GM12878 (cell line): Measurements from ENCODE around the gene SNX7. TPM values are rescaled to one million over a fixed set of nuclear protein-coding genes. Genes with fewer than 3 reads are reported as not detected.

Source experiments
- ATAC-seq: fragments of 200-7000 bp; cut with Tn5 transposase; 3 replicates; pipeline ENCODE4 v1.9.1; 2020; ENCODE audit warnings: mild to moderate bottlenecking, moderate library complexity
- BruUV-seq: library from RNA; stranded (reverse); fragments of 400-500 nt; replicated peaks from 2 replicates; lab custom pipeline; 2021; lab: Mats Ljungman, UMichigan
- CTCF ChIA-PET: fragments of 300-600 bp; sonication (Branson Sonifier 250); formaldehyde crosslinking; extraction: SDS; loops from one replicate; lab custom pipeline; 2021; ENCODE audit warnings: inconsistent platforms; lab: Yijun Ruan, JAX
- POLR2A ChIA-PET: fragments of 350-600 bp; formaldehyde crosslinking; extraction: SDS; loops from one replicate; lab custom pipeline; 2021; ENCODE audit warnings: inconsistent platforms; lab: Charles Lee
- RAD21 ChIA-PET: fragments of 300-600 bp; sonication (Branson Sonifier 250); formaldehyde crosslinking; loops from one replicate; lab custom pipeline; 2023; ENCODE audit warnings: antibody characterized with exemption; ENCODE audit not compliant: unreplicated experiment; lab: Charles Lee
- SMC1A ChIA-PET: fragments of 300-600 bp; sonication (Branson Sonifier 250); formaldehyde crosslinking; loops from one replicate; lab custom pipeline; 2023; ENCODE audit not compliant: unreplicated experiment, uncharacterized antibody; lab: Charles Lee
- DNase-seq: peaks from one replicate; pipeline ENCODE4 v3.0.0-alpha.2; 2011; ENCODE audit warnings: low read depth, low spot score
- FAIRE-seq: peaks from 3 replicates; lab custom pipeline; 2011; peaks lifted over from hg19 to GRCh38; lab: Jason Lieb, UNC
- H2AFZ ChIP-seq: 2 replicates; pipeline ENCODE4 v1.6.0; 2011; ENCODE audit warnings: low read depth, low read length, control low read depth; ENCODE audit not compliant: control insufficient read depth
- H3K27ac ChIP-seq: 2 replicates; pipeline ENCODE4 v1.5.1; 2011; ENCODE audit warnings: control low read depth; ENCODE audit not compliant: control insufficient read depth, insufficient read depth
- H3K27me3 ChIP-seq, 2 experiments: replicated peaks in 1 of 2; 2 replicates each; pipeline versions ENCODE4 v1.6.0 to v1.6.1; 2011; ENCODE audit warnings: low read length in 1 of 2; ENCODE audit not compliant: control insufficient read depth in 2 of 2, insufficient read depth in 2 of 2
- H3K36me3 ChIP-seq, 2 experiments: 2 replicates each; pipeline ENCODE4 v1.5.1; 2011; ENCODE audit warnings: low read length in 1 of 2; ENCODE audit not compliant: control insufficient read depth in 2 of 2, insufficient read depth in 2 of 2
- H3K4me1 ChIP-seq: 2 replicates; pipeline ENCODE4 v1.6.1; 2011; ENCODE audit warnings: mild to moderate bottlenecking, low read length, moderate library complexity, mixed read lengths; ENCODE audit not compliant: control insufficient read depth, insufficient read depth
- H3K4me2 ChIP-seq: 2 replicates; pipeline ENCODE4 v1.6.0; 2011; ENCODE audit warnings: control low read depth; ENCODE audit not compliant: control insufficient read depth, insufficient read depth
- H3K4me3 ChIP-seq: fragments of 200-600 bp; sonication (generic); 2 replicates; pipeline ENCODE4 v1.5.1; 2016
- H3K79me2 ChIP-seq: 2 replicates; pipeline ENCODE4 v1.6.0; 2011; ENCODE audit warnings: low read length; ENCODE audit not compliant: control insufficient read depth, insufficient read depth
- H3K9ac ChIP-seq: 2 replicates; pipeline ENCODE4 v1.8.0; 2011; ENCODE audit warnings: low read length, control low read depth, mixed read lengths; ENCODE audit not compliant: control insufficient read depth, insufficient read depth
- H3K9me3 ChIP-seq: replicated peaks from 3 replicates; pipeline ENCODE4 v1.5.1; 2011; ENCODE audit warnings: mild to moderate bottlenecking, low read length; ENCODE audit not compliant: control insufficient read depth, insufficient read depth
- H4K20me1 ChIP-seq: 2 replicates; pipeline ENCODE4 v1.6.0; 2011; ENCODE audit not compliant: control insufficient read depth, insufficient read depth
- ATF3 ChIP-seq: IDR thresholded peaks from 2 replicates; pipeline ENCODE4 v1.6.1; 2011; ENCODE audit warnings: low read depth, mild to moderate bottlenecking, low read length, moderate library complexity, borderline replicate concordance; ENCODE audit errors: extremely low read depth
- BCLAF1 ChIP-seq: fragments of 450-650 bp; IDR thresholded peaks from 2 replicates; pipeline ENCODE4 v1.6.1; 2017; ENCODE audit warnings: antibody characterized with exemption, mild to moderate bottlenecking, moderate library complexity
- HCFC1 ChIP-seq: fragments of 150-350 bp; IDR thresholded peaks from 2 replicates; pipeline ENCODE4 v1.6.1; 2014; ENCODE audit warnings: low read length
- IRF4 ChIP-seq: IDR thresholded peaks from 2 replicates; pipeline ENCODE4 v1.6.1; 2011; ENCODE audit warnings: low read depth, low read length
- KLF5 ChIP-seq: fragments of 450-650 bp; IDR thresholded peaks from 2 replicates; pipeline ENCODE4 v1.6.1; 2014; ENCODE audit warnings: mild to moderate bottlenecking; ENCODE audit not compliant: partially characterized antibody
- MYC ChIP-seq: IDR thresholded peaks from 2 replicates; pipeline ENCODE4 v1.6.1; 2011; ENCODE audit warnings: mild to moderate bottlenecking, low read length, moderate library complexity, inconsistent platforms; ENCODE audit not compliant: insufficient read depth, insufficient replicate concordance, insufficient read length, severe bottlenecking
- NFIC ChIP-seq: IDR thresholded peaks from 2 replicates; pipeline ENCODE4 v1.6.1; 2012; ENCODE audit warnings: low read depth, mild to moderate bottlenecking, inconsistent platforms, low read length, moderate library complexity
- NRF1 ChIP-seq: conservative IDR thresholded peaks from 2 replicates; pipeline ENCODE4 v1.6.1; 2011; ENCODE audit warnings: mild to moderate bottlenecking, low read depth, low read length, improper control_type of control experiment
- PBX3 ChIP-seq: IDR thresholded peaks from 2 replicates; pipeline ENCODE4 v1.6.1; 2011; ENCODE audit warnings: mild to moderate bottlenecking, low read depth, low read length, moderate library complexity; ENCODE audit not compliant: insufficient replicate concordance
- SMARCA5 ChIP-seq: fragments of 450-650 bp; IDR thresholded peaks from 2 replicates; pipeline ENCODE4 v1.6.1; 2017; ENCODE audit warnings: mild to moderate bottlenecking
- SREBF2 ChIP-seq: IDR thresholded peaks from 2 replicates; pipeline ENCODE4 v1.6.1; 2012; ENCODE audit warnings: mild to moderate bottlenecking, low read length
- SRF ChIP-seq, 2 experiments: IDR thresholded peaks; 2 replicates each; pipeline ENCODE4 v1.6.1; 2011; ENCODE audit warnings: low read depth in 2 of 2, low read length in 2 of 2, mild to moderate bottlenecking in 1 of 2, moderate library complexity in 1 of 2
- ZNF217 ChIP-seq: fragments of 450-650 bp; IDR thresholded peaks from 2 replicates; pipeline ENCODE4 v1.6.1; 2017; ENCODE audit warnings: antibody characterized with exemption, mild to moderate bottlenecking
- ZNF274 ChIP-seq: IDR thresholded peaks from one replicate; pipeline ENCODE4 v1.8.0; 2011; ENCODE audit not compliant: insufficient read length, insufficient read depth
- ZZZ3 ChIP-seq: IDR thresholded peaks from 2 replicates; pipeline ENCODE4 v1.6.1; 2011; ENCODE audit warnings: low read depth; ENCODE audit not compliant: control insufficient read depth, insufficient read length
- whole genome bisulfite sequencing: methylation state at CpG from one replicate; pipeline ENCODE4 v1.1.6; 2016; ENCODE audit warnings: low lambda C conversion rate; ENCODE audit not compliant: insufficient replicate concordance, insufficient coverage; ENCODE audit errors: missing lambda C conversion rate; 5-methylcytosine and 5-hydroxymethylcytosine counted together
- in situ Hi-C: fragments of 300-500 bp; cut with MboI; formaldehyde crosslinking; loops from 9 replicates; pipeline ENCODE4 v1.14.3; 2018; ENCODE audit warnings: mixed read lengths
- intact Hi-C: fragments of 100-400 bp; cut with micrococcal nuclease; formaldehyde crosslinking; loops from one replicate; pipeline ENCODE4 v1.14.2; 2022; ENCODE audit not compliant: unreplicated experiment
- polyA plus RNA-seq, 11 experiments: library from polyadenylated mRNA; depleted of rRNA in 4 of 11; unstranded in 6 of 11; stranded (reverse) in 5 of 11; fragments of >200 nt; fragmentation: Nextera tagmentation in 4 of 11; fragmentation: Illumina TruSeq in 1 of 11; extraction: Ambion mirVana in 4 of 11; extraction: Trizol in 1 of 11; gene quantifications; 1 replicate in 1 of 11; 2 replicates in 10 of 11; pipeline versions ENCODE4 v1.2.1 to v1.2.3, GENCODE V29; 2011 to 2016; ENCODE audit warnings: inconsistent platforms in 2 of 11, missing spikeins in 2 of 11, low read depth in 1 of 11
- total RNA-seq, 4 experiments: library from RNA; depleted of rRNA in 3 of 4; stranded (reverse); fragments of >200 nt in 3 of 4; fragmentation: Illumina TruSeq in 1 of 4; extraction: Trizol in 1 of 4; gene quantifications; 2 replicates each; pipeline versions ENCODE4 v1.2.1 to v1.2.3, GENCODE V29; 2013 to 2021

Gene SNX7
- total and polyA plus RNA-seq, 10 of the 15 experiments (the other 5 are each of a cell fraction or from before 2014, with no cell fraction given), result 0.23 to 0.82 (median 0.34) TPM

GRCh38 chr1:98781906-98782305 lies 120.4 kb downstream of the SNX7 start:
- POLR2A ChIA-PET, result no interaction called here
- no peaks in the 10 kb centered on the region for H3K79me2 ChIP-seq
- H3K9ac ChIP-seq, result no peak overlapping the region
- no peaks in the 10 kb centered on the region for H3K27me3 ChIP-seq
- no peak for TF ChIP-seq NRF1
- no peak for TF ChIP-seq HCFC1
- TF ChIP-seq ZNF274, result no peak
- TF ChIP-seq IRF4, result no peak
- no peak for TF ChIP-seq BCLAF1
- no peak for TF ChIP-seq SREBF2
- no peak for TF ChIP-seq ZNF217
- no peak for TF ChIP-seq MYC
- TF ChIP-seq ZZZ3, result no peak
- TF ChIP-seq ATF3, result no peak
- no peak for TF ChIP-seq PBX3
- TF ChIP-seq SRF (IDR thresholded peaks at IDR 0.05; ENCODE audit: low read depth in 2 of 2, low read length in 2 of 2), result no peak
- TF ChIP-seq KLF5, result no peak
- TF ChIP-seq NFIC, result no peak
- no peak for TF ChIP-seq SMARCA5
- SMC1A ChIA-PET, result no interaction called here
- in situ Hi-C loops, result loop anchor here (25.0 kb wide), 1 partner anchor 705 kb away; no protein-coding TSS in a partner anchor
- BruUV-seq, result no TSS peak
- intact Hi-C loops, result loop anchor here (5.0 kb wide), 1 partner anchor 680 kb away; no protein-coding TSS in a partner anchor
- no peaks in the 10 kb centered on the region for H3K4me1 ChIP-seq
- RAD21 ChIA-PET, result no interaction called here
- no peak overlapping the region for H3K4me3 ChIP-seq
- no peaks in the 10 kb centered on the region; the same call in 2 of the 3 replicates for H3K9me3 ChIP-seq
- ATAC-seq, result no peak
- no peaks in the 10 kb centered on the region for H3K36me3 ChIP-seq
- no peak for DNase-seq
- no peaks in the 10 kb centered on the region for H4K20me1 ChIP-seq
- H2AFZ ChIP-seq, result no peak overlapping the region
- WGBS, result 20% methylated on average over 2 of the region's 2 CpGs
- H3K4me2 ChIP-seq, result no peak overlapping the region
- FAIRE-seq, result no peak
- H3K27ac ChIP-seq, result no peak overlapping the region
- CTCF ChIA-PET, result interaction anchor here (2.4 kb wide), 1 partner anchor 12 kb away, joined by 10 read pairs; no protein-coding TSS in a partner anchor
